HCT116 (cell line): ENCODE results near the gene TMEM229A. TPM values are rescaled to one million over a fixed set of nuclear protein-coding genes. Genes with fewer than 3 reads are reported as not detected.

Experiments
- ATAC-seq: fragments of 200-7000 bp; cut with Tn5 transposase; 2 replicates; pipeline ENCODE4 v1.9.1; 2020; ENCODE audit warnings: mild to moderate bottlenecking, moderate library complexity
- BruUV-seq: library from RNA; stranded (reverse); fragments of 400-500 nt; replicated peaks from 2 replicates; lab custom pipeline; 2021; lab: Mats Ljungman, UMichigan
- CTCF ChIA-PET: fragments of 300-600 bp; sonication (Branson Sonifier 250); formaldehyde crosslinking; loops from one replicate; lab custom pipeline; 2021; ENCODE audit warnings: antibody characterized with exemption; lab: Charles Lee
- POLR2A ChIA-PET: fragments of 300-600, 350-600 bp; sonication (Branson Sonifier 250); formaldehyde crosslinking; loops from one replicate; lab custom pipeline; 2021; ENCODE audit warnings: antibody characterized with exemption; lab: Charles Lee
- RAD21 ChIA-PET, 2 experiments: fragments of 300-600 bp; sonication (Branson Sonifier 250); formaldehyde crosslinking; loops; one replicate each; lab custom pipeline; 2023; ENCODE audit warnings: low total read pairs in 2 of 2; ENCODE audit not compliant: uncharacterized antibody in 2 of 2, unreplicated experiment in 2 of 2, low non-redundant PET in 1 of 2; lab: Charles Lee
- DNase-seq: peaks from one replicate; pipeline ENCODE4 v3.0.0-alpha.2; 2010; ENCODE audit warnings: low read depth, low spot score
- H2AFZ ChIP-seq: fragments of 200-600 bp; shearing (Covaris generic), sonication (generic); 2 replicates; pipeline ENCODE4 v1.6.1; 2017; ENCODE audit warnings: low read depth, mixed run types, mixed read lengths, antibody characterized with exemption, low read length; ENCODE audit not compliant: poor library complexity, severe bottlenecking
- H3K27ac ChIP-seq: 2 replicates; pipeline ENCODE4 v1.5.1; 2012; ENCODE audit warnings: low read depth, low read length
- H3K27me3 ChIP-seq: fragments of 200-600 bp; sonication (generic); 2 replicates; pipeline ENCODE4 v1.6.1; 2016; ENCODE audit warnings: mixed run types, low read length, mixed read lengths; ENCODE audit not compliant: insufficient read depth
- H3K36me3 ChIP-seq, 2 experiments: fragments of 200-500 bp in 1 of 2; fragments of 200-600 bp in 1 of 2; sonication (Bioruptor generic) in 1 of 2; sonication (generic) in 1 of 2; 2 replicates each; pipeline versions ENCODE4 v1.5.1 to v1.6.1; 2014 to 2016; ENCODE audit warnings: low read length in 2 of 2, inconsistent platforms in 1 of 2, mixed read lengths in 1 of 2, mixed run types in 1 of 2; ENCODE audit not compliant: insufficient read depth in 2 of 2, control insufficient read depth in 1 of 2
- H3K4me1 ChIP-seq, 2 experiments: fragments of 200-600 bp in 1 of 2; sonication (generic) in 1 of 2; 2 replicates each; pipeline versions ENCODE4 v1.5.1 to v1.6.1; 2012 to 2017; ENCODE audit warnings: low read length in 2 of 2, inconsistent platforms in 1 of 2, mild to moderate bottlenecking in 1 of 2, mixed read lengths in 1 of 2, mixed run types in 1 of 2, moderate library complexity in 1 of 2; ENCODE audit not compliant: insufficient read depth in 2 of 2, control insufficient read depth in 1 of 2
- H3K4me2 ChIP-seq: fragments of 200-600 bp; sonication (generic); 2 replicates; pipeline ENCODE4 v1.6.1; 2017; ENCODE audit warnings: mixed run types, low read length, mixed read lengths
- H3K4me3 ChIP-seq, 2 experiments: fragments of 200-600 bp in 1 of 2; sonication (generic) in 1 of 2; replicated peaks in 1 of 2; 2 replicates each; pipeline ENCODE4 v1.5.1; 2011 to 2016; ENCODE audit warnings: low read length in 2 of 2, control low read depth in 1 of 2, low read depth in 1 of 2, mild to moderate bottlenecking in 1 of 2, mixed read lengths in 1 of 2, mixed run types in 1 of 2
- H3K79me2 ChIP-seq: fragments of 200-600 bp; sonication (generic); 2 replicates; pipeline ENCODE4 v1.6.1; 2017; ENCODE audit warnings: mild to moderate bottlenecking, mixed run types, low read length, moderate library complexity, mixed read lengths; ENCODE audit not compliant: insufficient read depth
- H3K9ac ChIP-seq: fragments of 200-600 bp; sonication (generic); 2 replicates; pipeline ENCODE4 v1.6.1; 2016; ENCODE audit warnings: low read length, mixed read lengths
- H3K9me2 ChIP-seq: fragments of 200-600 bp; sonication (generic), shearing (Covaris generic); 2 replicates; pipeline ENCODE4 v1.6.1; 2017; ENCODE audit warnings: mixed run types, mild to moderate bottlenecking, moderate library complexity; ENCODE audit not compliant: insufficient read depth
- H3K9me3 ChIP-seq, 2 experiments: fragments of 200-500 bp in 1 of 2; fragments of 200-600 bp in 1 of 2; sonication (Bioruptor generic) in 1 of 2; sonication (generic) in 1 of 2; 2 replicates each; pipeline ENCODE4 v1.6.1; 2014 to 2017; ENCODE audit warnings: low read length in 2 of 2, mixed read lengths in 2 of 2, inconsistent platforms in 1 of 2, low read depth in 1 of 2, mild to moderate bottlenecking in 1 of 2, mixed run types in 1 of 2, moderate library complexity in 1 of 2; ENCODE audit not compliant: control insufficient read depth in 1 of 2, insufficient read depth in 1 of 2
- H4K20me1 ChIP-seq: fragments of 200-600 bp; sonication (generic), shearing (Covaris generic); 2 replicates; pipeline ENCODE4 v1.6.1; 2017; ENCODE audit warnings: mixed run types, mild to moderate bottlenecking, moderate library complexity; ENCODE audit not compliant: insufficient read depth
- ATF3 ChIP-seq: IDR thresholded peaks from 2 replicates; pipeline ENCODE4 v1.6.1; 2012
- CBX3 ChIP-seq: IDR thresholded peaks from 2 replicates; pipeline ENCODE4 v1.6.1; 2012; ENCODE audit warnings: low read depth
- CTCF ChIP-seq, 3 experiments: fragments of 200-600 bp in 1 of 3; sonication (generic) in 1 of 3; IDR thresholded peaks in 2 of 3; conservative IDR thresholded peaks in 1 of 3; 2 replicates each; pipeline ENCODE4 v1.5.1; 2012 to 2017; ENCODE audit warnings: low read depth in 2 of 3, low read length in 2 of 3, antibody characterized with exemption in 1 of 3, borderline replicate concordance in 1 of 3, control low read depth in 1 of 3, mild to moderate bottlenecking in 1 of 3, mixed read lengths in 1 of 3, mixed run types in 1 of 3, moderate library complexity in 1 of 3; ENCODE audit not compliant: insufficient read depth in 1 of 3
- EGR1 ChIP-seq: IDR thresholded peaks from 2 replicates; pipeline ENCODE4 v1.6.1; 2012; ENCODE audit warnings: low read depth
- ELF1 ChIP-seq: IDR thresholded peaks from 2 replicates; pipeline ENCODE4 v1.6.1; 2012; ENCODE audit warnings: low read depth, borderline replicate concordance
- EZH2phosphoT487 ChIP-seq: fragments of 200-600 bp; IDR thresholded peaks from 2 replicates; pipeline ENCODE4 v1.6.1; 2018; ENCODE audit warnings: antibody characterized with exemption, borderline replicate concordance
- FOSL1 ChIP-seq: IDR thresholded peaks from 2 replicates; pipeline ENCODE4 v1.6.1; 2012; ENCODE audit warnings: low read depth
- MAX ChIP-seq: IDR thresholded peaks from 2 replicates; pipeline ENCODE4 v1.6.1; 2012
- POLR2A ChIP-seq: IDR thresholded peaks from 2 replicates; pipeline ENCODE4 v1.7.0; 2011; ENCODE audit warnings: borderline replicate concordance; ENCODE audit not compliant: insufficient read depth, insufficient read length; ENCODE audit errors: extremely low read depth
- RAD21 ChIP-seq: IDR thresholded peaks from 2 replicates; pipeline ENCODE4 v1.6.1; 2012; ENCODE audit warnings: low read depth, mild to moderate bottlenecking
- REST ChIP-seq: IDR thresholded peaks from 2 replicates; pipeline ENCODE4 v1.6.1; 2012; ENCODE audit warnings: low read depth
- SIN3A ChIP-seq: IDR thresholded peaks from 2 replicates; pipeline ENCODE4 v1.6.1; 2012; ENCODE audit warnings: low read depth
- SRF ChIP-seq: IDR thresholded peaks from 2 replicates; pipeline ENCODE4 v1.6.1; 2012; ENCODE audit warnings: low read depth
- TCF7L2 ChIP-seq: IDR thresholded peaks from 2 replicates; pipeline ENCODE4 v1.7.0; 2011; ENCODE audit warnings: borderline replicate concordance, inconsistent platforms; ENCODE audit not compliant: insufficient read depth, insufficient read length; ENCODE audit errors: extremely low read depth
- ZBTB33 ChIP-seq: IDR thresholded peaks from 2 replicates; pipeline ENCODE4 v1.6.1; 2011; ENCODE audit warnings: mild to moderate bottlenecking, low read length, moderate library complexity; ENCODE audit not compliant: insufficient replicate concordance; ENCODE audit errors: extremely low read depth
- ZFX ChIP-seq: fragments of 450-650 bp; IDR thresholded peaks from 2 replicates; pipeline ENCODE4 v1.6.1; 2017
- ZNF274 ChIP-seq: fragments of 200-500 bp; sonication (Bioruptor generic); IDR thresholded peaks from 2 replicates; pipeline ENCODE4 v1.6.1; 2014; ENCODE audit warnings: mild to moderate bottlenecking, low read depth, low read length, inconsistent platforms
- intact Hi-C: fragments of 100-400 bp; cut with micrococcal nuclease; formaldehyde crosslinking; loops from 2 replicates; pipeline ENCODE4 v1.10.0; 2022
- total RNA-seq: library from RNA; stranded (reverse); gene quantifications from one replicate; pipeline ENCODE4 v1.2.1, GENCODE V29; 2021; ENCODE audit not compliant: unreplicated experiment

The TMEM229A gene
- total RNA-seq, 1 experiment from 2014 or later, result not detected

GRCh38 chr7:124035706-124036105 lies 2.8 kb upstream of the TMEM229A start:
- TF ChIP-seq CTCF (IDR thresholded peaks at IDR 0.05 in 2 of 3, conservative IDR thresholded peaks at IDR 0.05 in 1 of 3; ENCODE audit: borderline replicate concordance in 1 of 3, insufficient read depth in 1 of 3, low read depth in 2 of 3, low read length in 2 of 3), result no peak
- TF ChIP-seq MAX, result no peak
- TF ChIP-seq RAD21, result no peak
- no peak for TF ChIP-seq ZBTB33
- no peak for TF ChIP-seq POLR2A
- TF ChIP-seq TCF7L2, result no peak
- TF ChIP-seq ATF3, result no peak
- no peak for TF ChIP-seq ZFX
- TF ChIP-seq CBX3, result no peak
- TF ChIP-seq EGR1, result no peak
- TF ChIP-seq FOSL1, result no peak
- TF ChIP-seq SIN3A, result no peak
- TF ChIP-seq REST, result no peak
- TF ChIP-seq EZH2phosphoT487, result no peak
- no peak for TF ChIP-seq ELF1
- TF ChIP-seq SRF, result no peak
- no peak for TF ChIP-seq ZNF274

More at GRCh38 chr7:124035706-124036105, 2.8 kb upstream of the TMEM229A start:
- ChIA-PET POLR2A (no interaction called here), CTCF (no interaction called here), RAD21 (no interaction called here)
- intact Hi-C loops, result no loop called here
- no peaks in the 10 kb centered on the region for H4K20me1 ChIP-seq
- H3K4me1 ChIP-seq, result no peaks in the 10 kb centered on the region
- no peaks in the 10 kb centered on the region for H3K9me2 ChIP-seq
- H3K9ac ChIP-seq, result no peak overlapping the region
- H3K27ac ChIP-seq, result no peak overlapping the region
- H3K79me2 ChIP-seq, result no peaks in the 10 kb centered on the region
- H3K4me3 ChIP-seq, result no peak overlapping the region
- no peaks in the 10 kb centered on the region for H3K9me3 ChIP-seq
- DNase-seq, result no peak
- no peak overlapping the region for H3K4me2 ChIP-seq
- BruUV-seq, result no TSS peak
- no peaks in the 10 kb centered on the region for H3K27me3 ChIP-seq
- no peak overlapping the region for H2AFZ ChIP-seq
- no peak for ATAC-seq
- no peaks in the 10 kb centered on the region for H3K36me3 ChIP-seq
